Skeletal muscle satellite cell (primary cell): ENCODE measurements around the gene SPATA1.
"Not testable (repeated sequence)": the region's sequence is repeated elsewhere in the genome, so short reads cannot be mapped to it uniquely, and the experiment has no call there.

ENCODE experiments used
- H3K27me3 ChIP-seq: 2 replicates; pipeline ENCODE4 v1.7.0; 2013; ENCODE audit warnings: low read length; ENCODE audit not compliant: control insufficient read depth, insufficient read depth
- H3K36me3 ChIP-seq: 2 replicates; pipeline ENCODE4 v1.7.0; 2013; ENCODE audit warnings: mild to moderate bottlenecking, control low read depth, low read length; ENCODE audit not compliant: insufficient read depth
- H3K4me1 ChIP-seq: 2 replicates; pipeline ENCODE4 v1.7.0; 2013; ENCODE audit warnings: low read length; ENCODE audit not compliant: control insufficient read depth, insufficient read depth
- H3K4me2 ChIP-seq: 2 replicates; pipeline ENCODE4 v1.7.0; 2013; ENCODE audit warnings: mild to moderate bottlenecking, low read length
- H3K4me3 ChIP-seq: 2 replicates; pipeline ENCODE4 v1.7.0; 2013; ENCODE audit warnings: low read length
- H3K9ac ChIP-seq: 2 replicates; pipeline ENCODE4 v1.7.0; 2013; ENCODE audit warnings: mild to moderate bottlenecking, low read depth, low read length, moderate library complexity
- H3K9me3 ChIP-seq: replicated peaks from 2 replicates; pipeline ENCODE4 v1.7.0; 2013; ENCODE audit warnings: mild to moderate bottlenecking, control low read depth, low read length

The SPATA1 gene

GRCh38 chr1:84493747-84494146, 12.4 kb upstream of the SPATA1 start:
- Histone ChIP-seq H3K4me3 (no peak overlapping the region), H3K9ac (no peak overlapping the region), H3K27me3 (no peaks in the 10 kb centered on the region), H3K36me3 (peaks cover 72% of the 10 kb centered on the region), H3K4me1 (no peaks in the 10 kb centered on the region), H3K9me3 (no peaks in the 10 kb centered on the region), H3K4me2 (no peak overlapping the region)

GRCh38 chr1:84496498-84496897, 9.7 kb upstream of the SPATA1 start:
- no peaks in the 10 kb centered on the region for H3K27me3 ChIP-seq
- H3K9me3 ChIP-seq: no peaks in the 10 kb centered on the region
- H3K4me3 ChIP-seq: no peak overlapping the region
- no peak overlapping the region for H3K4me2 ChIP-seq
- H3K4me1 ChIP-seq: no peaks in the 10 kb centered on the region
- peaks cover 73% of the 10 kb centered on the region for H3K36me3 ChIP-seq
- H3K9ac ChIP-seq: no peak overlapping the region

- H3K4me2 ChIP-seq: no peak overlapping the region
- no peak overlapping the region for H3K9ac ChIP-seq
- peaks cover 64% of the 10 kb centered on the region for H3K36me3 ChIP-seq
- H3K4me1 ChIP-seq: peaks cover 4% of the 10 kb centered on the region
- no peaks in the 10 kb centered on the region for H3K9me3 ChIP-seq
- H3K4me3 ChIP-seq: no peak overlapping the region
- no peaks in the 10 kb centered on the region for H3K27me3 ChIP-seq
These were observed 8.4 kb upstream of the SPATA1 start for GRCh38 chr1:84497631-84498275.

- Histone ChIP-seq H3K4me2 (peak overlapping the region; percentile 90), H3K9me3 (no peaks in the 10 kb centered on the region), H3K9ac (peak overlapping the region; percentile 93), H3K4me1 (peaks cover 25% of the 10 kb centered on the region), H3K4me3 (peak overlapping the region; percentile 80), H3K27me3 (no peaks in the 10 kb centered on the region), H3K36me3 (peaks cover 34% of the 10 kb centered on the region)
These were observed 3.3 kb upstream of the SPATA1 start for GRCh38 chr1:84502927-84503326.

GRCh38 chr1:84504580-84505492, 1.4 kb upstream of the SPATA1 start:
- Histone ChIP-seq H3K9me3 (no peaks in the 10 kb centered on the region), H3K4me1 (peaks cover 25% of the 10 kb centered on the region), H3K4me2 (peak overlapping the region; percentile 90), H3K36me3 (peaks cover 19% of the 10 kb centered on the region), H3K4me3 (peak overlapping the region; percentile 80), H3K9ac (peak overlapping the region; percentile 93), H3K27me3 (no peaks in the 10 kb centered on the region)

GRCh38 chr1:84505493-84506001, 639 bp upstream of the SPATA1 start:
- H3K27me3 ChIP-seq: no peaks in the 10 kb centered on the region
- peak overlapping the region; percentile 90 for H3K4me2 ChIP-seq
- H3K4me1 ChIP-seq: peaks cover 25% of the 10 kb centered on the region
- H3K4me3 ChIP-seq: peak overlapping the region; percentile 80
- no peaks in the 10 kb centered on the region for H3K9me3 ChIP-seq
- H3K9ac ChIP-seq: peak overlapping the region; percentile 93
- H3K36me3 ChIP-seq: peaks cover 12% of the 10 kb centered on the region

- Histone ChIP-seq H3K4me2 (peak overlapping the region; percentile 90), H3K4me1 (peaks cover 25% of the 10 kb centered on the region), H3K9ac (peak overlapping the region; percentile 93), H3K9me3 (no peaks in the 10 kb centered on the region), H3K4me3 (peak overlapping the region; percentile 80), H3K27me3 (no peaks in the 10 kb centered on the region), H3K36me3 (peaks cover 6% of the 10 kb centered on the region)
These were observed 705 bp downstream of the SPATA1 start for GRCh38 chr1:84506729-84507453.

- not testable (repeated sequence) for H3K36me3 ChIP-seq, H3K27me3 ChIP-seq, H3K9me3 ChIP-seq, H3K9ac ChIP-seq, H3K4me3 ChIP-seq
- peak overlapping the region; percentile 90 for H3K4me2 ChIP-seq
- peaks cover 20% of the 10 kb centered on the region for H3K4me1 ChIP-seq
These were observed 1.7 kb downstream of the SPATA1 start for GRCh38 chr1:84507887-84508286.

GRCh38 chr1:84508510-84508909, 2.3 kb downstream of the SPATA1 start:
- Histone ChIP-seq H3K4me1 (peaks cover 14% of the 10 kb centered on the region), H3K9ac (no peak overlapping the region), H3K27me3 (no peaks in the 10 kb centered on the region), H3K36me3 (peaks cover under 1% of the 10 kb centered on the region), H3K4me2 (no peak overlapping the region), H3K9me3 (no peaks in the 10 kb centered on the region), H3K4me3 (no peak overlapping the region)

- peaks cover 9% of the 10 kb centered on the region for H3K4me1 ChIP-seq
- H3K9ac ChIP-seq: no peak overlapping the region
- H3K27me3 ChIP-seq: no peaks in the 10 kb centered on the region
- no peak overlapping the region for H3K4me2 ChIP-seq
- H3K4me3 ChIP-seq: no peak overlapping the region
- no peaks in the 10 kb centered on the region for H3K36me3 ChIP-seq
- no peaks in the 10 kb centered on the region for H3K9me3 ChIP-seq
These were observed 2.8 kb downstream of the SPATA1 start for GRCh38 chr1:84509029-84509428.

GRCh38 chr1:84510165-84510564, 4.0 kb downstream of the SPATA1 start:
- Histone ChIP-seq H3K4me2 (no peak overlapping the region), H3K27me3 (no peaks in the 10 kb centered on the region), H3K9ac (no peak overlapping the region), H3K4me3 (no peak overlapping the region), H3K9me3 (no peaks in the 10 kb centered on the region), H3K4me1 (peaks cover 4% of the 10 kb centered on the region), H3K36me3 (no peaks in the 10 kb centered on the region)
